ENCODE measurements around the gene SGTB. TPM values are rescaled to one million over a fixed set of nuclear protein-coding genes. Genes with fewer than 3 reads are reported as not detected.
"Not testable (repeated sequence)": the region's sequence is repeated elsewhere in the genome, so short reads cannot be mapped to it uniquely, and the experiment has no call there.

Gene SGTB
- total RNA-seq, 1 experiment from 2014 or later: 19.1 TPM

DNA sequence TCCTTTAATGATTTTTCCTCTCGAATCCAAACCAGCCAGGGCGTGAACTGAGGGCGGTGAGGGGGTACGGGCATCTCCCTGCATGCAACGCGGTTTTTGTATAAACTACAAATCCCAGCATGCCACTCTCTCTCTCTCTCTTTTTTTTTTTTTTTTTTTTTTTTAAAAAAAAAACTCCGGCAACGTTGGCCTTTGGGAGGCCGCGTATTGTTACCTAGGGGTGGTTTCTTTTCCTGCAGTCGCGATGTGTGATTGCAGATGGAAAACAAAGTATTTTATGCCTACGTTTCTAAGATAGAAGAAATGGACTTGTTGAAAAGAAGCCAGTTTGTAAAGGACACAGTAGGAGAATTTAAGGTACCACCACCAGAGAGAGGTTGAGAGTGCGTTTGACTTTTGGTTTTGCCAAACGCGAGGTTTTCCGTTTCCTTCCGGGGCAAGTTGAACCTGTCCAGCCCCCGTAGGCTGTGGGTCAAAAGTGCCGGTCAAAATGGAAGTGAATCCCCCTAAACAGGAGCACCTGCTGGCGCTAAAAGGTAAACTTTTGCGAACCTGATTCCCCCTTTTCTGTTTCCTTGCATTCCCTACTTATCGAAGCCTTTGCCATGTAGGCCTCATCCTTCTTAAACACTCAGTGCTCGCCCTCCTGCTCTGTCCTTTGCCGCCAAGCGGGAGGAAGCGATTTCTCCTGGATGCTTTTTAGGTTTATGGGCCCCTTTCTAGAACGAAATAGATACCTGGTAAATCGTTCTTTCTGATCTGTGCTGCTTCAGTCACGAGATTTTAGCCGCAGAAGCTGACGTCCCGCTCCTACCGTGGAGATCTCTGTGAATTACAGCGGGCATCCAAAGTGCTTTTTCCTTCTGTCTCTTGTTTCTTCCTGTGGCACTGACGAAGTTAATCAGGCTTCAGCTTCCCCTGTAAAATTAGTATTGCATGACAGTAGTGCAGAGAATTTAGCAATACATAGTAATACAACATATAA lies 97.0 kb downstream of the SGTB start, which contains the start of the genes SHLD3 and TRAPPC13:
TSS of gene SHLD3 (plus strand) at position 457 of the 985 bp plus-strand sequence. CDS start 4,561 bp downstream, outside the sequence.
TSS of gene TRAPPC13 (plus strand) at position 457 of the 985 bp plus-strand sequence. CDS start at position 491, 34 bp downstream.
- BruUV-seq (replicated peaks): TSS peak; percentile 79
- intact Hi-C loops (cut with micrococcal nuclease; ENCODE audit: unreplicated experiment): loop anchor here (10.0 kb wide), 1 partner anchor 520 kb away; the partner anchor contains the start of gene SREK1

DNA sequence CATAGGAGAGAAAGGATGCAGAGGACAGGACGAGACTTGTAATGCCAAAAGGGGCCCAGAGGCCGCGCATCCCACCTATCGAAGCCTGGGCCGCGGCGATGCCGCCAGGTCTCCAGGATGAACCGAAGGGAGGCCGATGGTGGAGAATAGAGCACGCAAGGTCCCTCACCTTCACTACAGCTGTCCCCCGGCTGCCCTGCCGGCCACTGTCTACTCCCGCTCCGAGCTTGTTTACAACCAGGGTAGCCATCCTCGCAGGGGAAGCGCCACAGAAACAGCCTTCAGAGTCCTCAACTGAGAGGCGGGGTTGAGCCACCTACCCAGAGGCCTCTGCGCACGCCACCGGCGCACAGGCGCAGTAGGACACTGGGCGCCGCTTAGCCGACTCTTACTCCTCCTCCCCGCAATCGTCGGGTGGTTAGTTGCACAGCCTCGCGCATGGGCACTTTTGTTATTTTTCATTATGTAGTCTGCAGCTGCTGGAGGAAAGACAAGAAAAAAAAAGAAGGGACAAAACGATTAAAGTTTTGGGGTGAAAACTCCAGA lies 97.8 kb downstream of the SGTB start, which contains the start of gene TRIM23:
TSS of gene TRIM23 (minus strand) at position 309 of the 546 bp plus-strand sequence. CDS start at position 250, 59 bp downstream.
- Histone ChIP-seq H3K27ac (ENCODE audit: low read depth, low read length, poor library complexity, severe bottlenecking) (peak within 1 kb of the TSS; percentile 89), H3K36me3 (ENCODE audit: insufficient read depth, low read length, poor library complexity, severe bottlenecking) (no peaks in the 10 kb centered on the region), H3K9me3 (ENCODE audit: low read depth, low read length, poor library complexity, severe bottlenecking) (no peaks in the 10 kb centered on the region), H3K4me3 (ENCODE audit: low read depth, low read length, poor library complexity, severe bottlenecking) (peak within 1 kb of the TSS; percentile 82), H3K4me1 (ENCODE audit: insufficient read depth, low read length, poor library complexity, severe bottlenecking) (peaks cover 12% of the 10 kb centered on the region), H3K27me3 (replicated peaks; ENCODE audit: insufficient read depth, low read depth, low read length, poor library complexity) (no peaks in the 10 kb centered on the region)
- DNase-seq (ENCODE audit: low spot score): peak; percentile 96
- BruUV-seq (replicated peaks): no TSS peak
- intact Hi-C loops (cut with micrococcal nuclease; ENCODE audit: unreplicated experiment): loop anchor here (10.0 kb wide), 1 partner anchor 521 kb away; the partner anchor contains the start of gene SREK1
- TF ChIP-seq EZH2 (IDR thresholded peaks at IDR 0.05; ENCODE audit: borderline replicate concordance, low read depth, low read length, poor library complexity, severe bottlenecking) (no peak), CTCF (conservative IDR thresholded peaks at IDR 0.05; ENCODE audit: low read depth, low read length) (no peak)
- ChIA-PET CTCF (no interaction called here), POLR2A (ENCODE audit: low non-redundant PET) (interaction anchor here (0.9 kb wide), 1 partner anchor 54 kb away, joined by 3 read pairs; no protein-coding TSS in a partner anchor)

More for the DNA sequence above, 97.0 kb downstream of the SGTB start, which contains the start of the genes SHLD3 and TRAPPC13:
- Histone ChIP-seq H3K4me3 (ENCODE audit: low read depth, low read length, poor library complexity, severe bottlenecking) (peak within 1 kb of the TSS; percentile 82), H3K4me1 (ENCODE audit: insufficient read depth, low read length, poor library complexity, severe bottlenecking) (peaks cover 12% of the 10 kb centered on the region), H3K36me3 (ENCODE audit: insufficient read depth, low read length, poor library complexity, severe bottlenecking) (no peaks in the 10 kb centered on the region), H3K27ac (ENCODE audit: low read depth, low read length, poor library complexity, severe bottlenecking) (peak within 1 kb of the TSS; percentile 89), H3K9me3 (ENCODE audit: low read depth, low read length, poor library complexity, severe bottlenecking) (no peaks in the 10 kb centered on the region), H3K27me3 (replicated peaks; ENCODE audit: insufficient read depth, low read depth, low read length, poor library complexity) (no peaks in the 10 kb centered on the region)
- no peak for TF ChIP-seq CTCF (conservative IDR thresholded peaks at IDR 0.05; ENCODE audit: low read depth, low read length)
- TF ChIP-seq EZH2 (IDR thresholded peaks at IDR 0.05; ENCODE audit: borderline replicate concordance, low read depth, low read length, poor library complexity, severe bottlenecking): no peak
- POLR2A ChIA-PET (ENCODE audit: low non-redundant PET): no interaction called here
- peak; percentile 93 for DNase-seq (ENCODE audit: low spot score)
- CTCF ChIA-PET: interaction anchor here (0.6 kb wide), 1 partner anchor 659 kb away, joined by 4 read pairs; no protein-coding TSS in a partner anchor

- H3K4me1 ChIP-seq (ENCODE audit: insufficient read depth, low read length, poor library complexity, severe bottlenecking): peaks cover 12% of the 10 kb centered on the region
- H3K36me3 ChIP-seq (ENCODE audit: insufficient read depth, low read length, poor library complexity, severe bottlenecking): no peaks in the 10 kb centered on the region
- no peak for TF ChIP-seq EZH2 (IDR thresholded peaks at IDR 0.05; ENCODE audit: borderline replicate concordance, low read depth, low read length, poor library complexity, severe bottlenecking)
- no peak for TF ChIP-seq CTCF (conservative IDR thresholded peaks at IDR 0.05; ENCODE audit: low read depth, low read length)
- H3K27ac ChIP-seq (ENCODE audit: low read depth, low read length, poor library complexity, severe bottlenecking): peak overlapping the region; percentile 89
- no peaks in the 10 kb centered on the region for H3K27me3 ChIP-seq (replicated peaks; ENCODE audit: insufficient read depth, low read depth, low read length, poor library complexity)
- BruUV-seq (replicated peaks): no TSS peak
- ChIA-PET POLR2A (ENCODE audit: low non-redundant PET) (interaction anchor here (0.9 kb wide), 1 partner anchor 54 kb away, joined by 3 read pairs; no protein-coding TSS in a partner anchor), CTCF (interaction anchor here (0.6 kb wide), 1 partner anchor 303 kb away, joined by 3 read pairs; the partner anchor contains the start of gene ERBIN)
- H3K9me3 ChIP-seq (ENCODE audit: low read depth, low read length, poor library complexity, severe bottlenecking): no peaks in the 10 kb centered on the region
- no peak for DNase-seq (ENCODE audit: low spot score)
- intact Hi-C loops (cut with micrococcal nuclease; ENCODE audit: unreplicated experiment): loop anchor here (10.0 kb wide), 1 partner anchor 521 kb away; the partner anchor contains the start of gene SREK1
- H3K4me3 ChIP-seq (ENCODE audit: low read depth, low read length, poor library complexity, severe bottlenecking): peak overlapping the region; percentile 82
Observed at GRCh38 chr5:65623482-65623881, 98.4 kb downstream of the SGTB start.

DNA sequence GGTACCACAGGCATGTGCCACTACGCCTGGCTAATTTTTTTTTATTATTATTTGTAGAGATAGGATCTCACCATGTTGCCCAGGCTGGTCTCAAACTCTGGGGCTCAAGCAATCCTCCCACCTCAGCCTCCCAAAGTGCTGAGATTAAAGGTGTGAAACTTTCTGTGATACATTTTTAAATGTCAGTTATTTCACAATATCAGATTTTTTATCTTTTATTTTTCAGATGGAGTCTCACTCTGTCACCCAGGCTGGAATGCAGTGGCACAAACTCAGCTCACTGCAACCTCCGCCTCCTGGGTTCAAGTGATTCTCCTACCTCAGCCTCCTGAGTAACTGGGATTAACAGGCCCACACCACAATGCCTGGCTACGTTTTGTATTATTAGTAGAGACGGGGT lies 99.9 kb downstream of the SGTB start:
- DNase-seq (ENCODE audit: low spot score); H3K27me3 ChIP-seq (replicated peaks; ENCODE audit: insufficient read depth, low read depth, low read length, poor library complexity); H3K36me3 ChIP-seq (ENCODE audit: insufficient read depth, low read length, poor library complexity, severe bottlenecking); H3K9me3 ChIP-seq (ENCODE audit: low read depth, low read length, poor library complexity, severe bottlenecking); POLR2A ChIA-PET (ENCODE audit: low non-redundant PET); BruUV-seq (replicated peaks); H3K27ac ChIP-seq (ENCODE audit: low read depth, low read length, poor library complexity, severe bottlenecking); CTCF ChIA-PET; H3K4me3 ChIP-seq (ENCODE audit: low read depth, low read length, poor library complexity, severe bottlenecking): not testable (repeated sequence)
- intact Hi-C loops (cut with micrococcal nuclease; ENCODE audit: unreplicated experiment): loop anchor here (10.0 kb wide), 1 partner anchor 523 kb away; the partner anchor contains the start of gene SREK1
- H3K4me1 ChIP-seq (ENCODE audit: insufficient read depth, low read length, poor library complexity, severe bottlenecking): peaks cover 12% of the 10 kb centered on the region
